ENCODE measurements around the gene DAZAP2. TPM values are rescaled to one million over a fixed set of nuclear protein-coding genes. Genes with fewer than 3 reads are reported as not detected.
A peak's percentile ranks its signal among the peaks of the same experiment; 100 is the strongest.
"Not testable (repeated sequence)": the region's sequence is repeated elsewhere in the genome, so short reads cannot be mapped to it uniquely, and the experiment has no call there.

The DAZAP2 gene
- total and polyA plus RNA-seq, 9 of the 15 experiments (the other 6 are each of a cell fraction or from before 2014, with no cell fraction given) = 116 to 668 (median 227) TPM

DNA sequence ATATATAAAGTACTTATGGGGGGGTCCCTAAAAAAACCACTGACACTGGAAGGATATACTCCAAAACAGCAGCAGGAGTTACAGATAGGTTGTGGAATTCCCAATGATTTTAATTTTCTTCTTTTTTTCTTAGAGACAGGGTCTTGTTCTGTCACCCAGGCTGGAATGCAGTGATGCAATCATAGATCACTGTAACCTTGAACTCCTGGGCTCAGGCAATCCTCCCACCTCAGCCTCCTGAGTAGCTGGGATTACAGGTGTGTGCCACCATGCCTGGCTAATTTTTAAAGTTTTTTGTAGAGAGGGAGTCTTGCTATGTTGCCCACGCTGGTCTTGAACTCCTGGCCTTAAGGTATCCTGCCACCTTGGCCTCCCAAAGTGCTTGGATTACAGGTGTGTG is 21.0 kb downstream of the DAZAP2 start:
- H3K9me3 ChIP-seq (replicated peaks; ENCODE audit: control insufficient read depth, insufficient read depth, low read depth, low read length); H3K9ac ChIP-seq (ENCODE audit: insufficient read depth in 1 of 2, low read depth in 2 of 2, low read length in 2 of 2); CTCF ChIA-PET (ENCODE audit: low intra/inter-chr PET ratio); H3K27ac ChIP-seq (ENCODE audit: extremely low read depth, low read depth, low read length); BruUV-seq (replicated peaks); H2AFZ ChIP-seq (ENCODE audit: low read depth, low read length); H3K4me3 ChIP-seq; H3K79me2 ChIP-seq (ENCODE audit: control insufficient read depth, insufficient read depth, low read length); H3K4me1 ChIP-seq (replicated peaks in 1 of 2; ENCODE audit: control insufficient read depth in 2 of 2, insufficient read depth in 2 of 2, low read length in 2 of 2); H3K27me3 ChIP-seq (ENCODE audit: control insufficient read depth in 2 of 2, insufficient read depth in 2 of 2, low read length in 2 of 2); H3K9me1 ChIP-seq (ENCODE audit: control insufficient read depth, insufficient read depth, low read length); H4K20me1 ChIP-seq (replicated peaks; ENCODE audit: control insufficient read depth, insufficient read depth, low read length); ATAC-seq; in situ Hi-C loops (cut with MboI); FAIRE-seq; intact Hi-C loops (cut with micrococcal nuclease); H3K36me3 ChIP-seq (ENCODE audit: control insufficient read depth, insufficient read depth, low read length); DNase-seq (ENCODE audit: extremely low read depth in 1 of 4, low spot score in 3 of 4); H3K4me2 ChIP-seq (ENCODE audit: insufficient read depth, low read length): not testable (repeated sequence)
- TF ChIP-seq CEBPB (tag; IDR thresholded peaks at IDR 0.05) (peak; percentile 67), CEBPG (CRISPR knock-in tag; IDR thresholded peaks at IDR 0.05) (peak; percentile 57; the same call in 1 of the 2 replicates), CEBPG (tag; conservative IDR thresholded peaks at IDR 0.05 in 1 of 2, IDR thresholded peaks at IDR 0.05 in 1 of 2) (peak in 1 of 2 experiments; percentile 46; a peak in 2 of 4 replicates)
- TF ChIP-seq, protein P1, sequence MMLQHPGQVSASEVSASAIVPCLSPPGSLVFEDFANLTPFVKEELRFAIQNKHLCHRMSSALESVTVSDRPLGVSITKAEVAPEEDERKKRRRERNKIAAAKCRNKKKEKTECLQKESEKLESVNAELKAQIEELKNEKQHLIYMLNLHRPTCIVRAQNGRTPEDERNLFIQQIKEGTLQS (IDR thresholded peaks at IDR 0.05) = peak; percentile 69
- TF ChIP-seq, protein P1 (CRISPR knock-in tag; conservative IDR thresholded peaks at IDR 0.05) = not testable (repeated sequence)
- 73% methylated on average over 1 of the region's 1 CpG for WGBS (ENCODE audit: insufficient coverage, low coverage, missing lambda C conversion rate)
- POLR2A ChIA-PET = interaction anchor here (1.0 kb wide), 1 partner anchor 11 kb away, joined by 4 read pairs; no protein-coding TSS in a partner anchor

Measured in K562 (cell line).